Lung (tissue), 12 donors: ENCODE measurements around the gene MRPL12. TPM values are rescaled to one million over a fixed set of nuclear protein-coding genes. Genes with fewer than 3 reads are reported as not detected.

Source experiments
- ATAC-seq: fragments of 200-7000 bp; cut with Tn5 transposase; one replicate; pipeline ENCODE4 v1.9.1; 2020; ENCODE audit warnings: moderate number of reproducible peaks; ENCODE audit not compliant: insufficient read depth, low FRiP score
- DNase-seq, 3 donors: peaks; one replicate each; pipeline ENCODE4 v3.0.0-alpha.2; 2013 to 2017
- H3K27ac ChIP-seq, 2 donors: one replicate each; pipeline ENCODE4 v1.5.1; 2013; ENCODE audit warnings: mild to moderate bottlenecking in 2 of 2, moderate library complexity in 2 of 2, control low read depth in 1 of 2, inconsistent platforms in 1 of 2, low read depth in 1 of 2, low read length in 1 of 2
- H3K27me3 ChIP-seq, 3 donors: one replicate each; pipeline ENCODE4 v1.5.1; 2013; ENCODE audit warnings: low read length in 2 of 3; ENCODE audit not compliant: control insufficient read depth in 3 of 3, insufficient read depth in 3 of 3
- H3K36me3 ChIP-seq, 4 donors: one replicate each; pipeline ENCODE4 v1.5.1; 2013; ENCODE audit warnings: low read length in 4 of 4, mild to moderate bottlenecking in 1 of 4, moderate library complexity in 1 of 4; ENCODE audit not compliant: control insufficient read depth in 4 of 4, insufficient read depth in 4 of 4
- H3K4me1 ChIP-seq, 5 donors: one replicate each; pipeline ENCODE4 v1.5.1; 2013; ENCODE audit warnings: low read length in 5 of 5, mild to moderate bottlenecking in 2 of 5, moderate library complexity in 1 of 5; ENCODE audit not compliant: control insufficient read depth in 5 of 5, insufficient read depth in 5 of 5
- H3K4me3 ChIP-seq: one replicate; pipeline ENCODE4 v1.5.1; 2013; ENCODE audit warnings: mild to moderate bottlenecking, control low read depth, moderate library complexity
- H3K9ac ChIP-seq, 2 donors: one replicate each; pipeline ENCODE4 v1.5.1; 2013; ENCODE audit warnings: low read length in 2 of 2, control low read depth in 1 of 2; ENCODE audit not compliant: insufficient read depth in 1 of 2
- H3K9me3 ChIP-seq, 4 donors: one replicate each; pipeline ENCODE4 v1.5.1; 2013; ENCODE audit warnings: low read length in 3 of 4, mild to moderate bottlenecking in 1 of 4, moderate library complexity in 1 of 4; ENCODE audit not compliant: control insufficient read depth in 4 of 4, insufficient read depth in 3 of 4
- CTCF ChIP-seq: IDR thresholded peaks from 2 replicates; pipeline ENCODE4 v1.5.1; 2012; ENCODE audit warnings: mild to moderate bottlenecking; ENCODE audit errors: control extremely low read depth, extremely low read depth
- WGBS, 2 donors: extraction: QIAGEN DNeasy Blood & Tissue Kit; methylation state at CpG; one replicate each; pipeline ENCODE4 v1.1.7; 2013; 5-methylcytosine and 5-hydroxymethylcytosine counted together
- polyA plus RNA-seq, 2 donors: library from polyadenylated mRNA; stranded (reverse); fragments of 200-250 nt; gene quantifications; one replicate each; pipeline ENCODE4 v1.2.1, GENCODE V29; 2013
- total RNA-seq, 2 donors: library from RNA; depleted of rRNA in 1 of 2; stranded (reverse); fragments of >200 nt in 1 of 2; gene quantifications; one replicate each; pipeline ENCODE4 v1.2.1, GENCODE V29; 2014 to 2021
- donor health status: control.
- donor health status: control.
- donor health status: Bipolar disorder and iron deficiency.
- donor health status: healthy.
- donor health status: DM: yes; HTN: yes; CAD: no.

MRPL12 gene
- total and polyA plus RNA-seq, 4 donors, result 6.1 to 154 (median 104) TPM

GRCh38 chr17:81723651-81724209, 20.6 kb downstream of the MRPL12 start:
- Histone ChIP-seq H3K9ac (no peak overlapping the region), H3K27me3 (no peaks in the 10 kb centered on the region), H3K36me3 (no peaks in the 10 kb centered on the region), H3K4me3 (no peak overlapping the region), H3K9me3 (no peaks in the 10 kb centered on the region), H3K27ac (no peak overlapping the region), H3K4me1 (peaks cover 0 to 13% (median 4%) of the 10 kb centered on the region in 5 donors)
- ATAC-seq, result no peak
- TF ChIP-seq CTCF, result no peak
- WGBS, 2 donors, result 43 to 60% methylated on average over 12 of the region's 12 CpGs
- DNase-seq, result no peak

GRCh38 chr17:81725439-81725838, 22.3 kb downstream of the MRPL12 start:
- no peaks in the 10 kb centered on the region for H3K36me3 ChIP-seq
- H3K4me3 ChIP-seq, result no peak overlapping the region
- no peaks in the 10 kb centered on the region for H3K27me3 ChIP-seq
- 92 to 93% methylated on average over 9 of the region's 9 CpGs for WGBS, 2 donors
- TF ChIP-seq CTCF, result no peak
- no peak for DNase-seq
- no peak overlapping the region for H3K9ac ChIP-seq
- no peak for ATAC-seq
- H3K27ac ChIP-seq, result no peak overlapping the region
- H3K4me1 ChIP-seq, result peaks cover 0 to 13% (median 4%) of the 10 kb centered on the region in 5 donors
- H3K9me3 ChIP-seq, result no peaks in the 10 kb centered on the region

GRCh38 chr17:81726004-81726403, 22.8 kb downstream of the MRPL12 start:
- Histone ChIP-seq H3K27ac (no peak overlapping the region), H3K36me3 (no peaks in the 10 kb centered on the region), H3K9ac (no peak overlapping the region), H3K27me3 (no peaks in the 10 kb centered on the region), H3K4me1 (peaks cover 0 to 13% (median 4%) of the 10 kb centered on the region in 5 donors), H3K9me3 (no peaks in the 10 kb centered on the region), H3K4me3 (no peak overlapping the region)
- no peak for ATAC-seq
- WGBS, 2 donors, result 56 to 76% methylated on average over 9 of the region's 9 CpGs
- peak in 1 of 3 donors; percentile 51 for DNase-seq
- TF ChIP-seq CTCF, result no peak
